Astrocyte (in vitro differentiated cells and primary cell): ENCODE measurements around the gene TLN1. TPM values are rescaled to one million over a fixed set of nuclear protein-coding genes. Genes with fewer than 3 reads are reported as not detected.
A peak's percentile ranks its signal among the peaks of the same experiment; 100 is the strongest.

Source experiments
- DNase-seq: peaks from one replicate; pipeline ENCODE4 v3.0.0-alpha.2; 2010; ENCODE audit warnings: low read depth
- FAIRE-seq: peaks from 2 replicates; lab custom pipeline; 2011; peaks lifted over from hg19 to GRCh38; lab: Jason Lieb, UNC
- H2AFZ ChIP-seq: 2 replicates; pipeline ENCODE4 v1.6.0; 2012; ENCODE audit warnings: low read depth, low read length, inconsistent platforms
- H3K27ac ChIP-seq: 2 replicates; pipeline ENCODE4 v1.5.1; 2011; ENCODE audit warnings: low read depth, low read length, inconsistent platforms
- H3K27me3 ChIP-seq: 2 replicates; pipeline ENCODE4 v1.6.0; 2011; ENCODE audit warnings: low read length, inconsistent platforms; ENCODE audit not compliant: insufficient read depth
- H3K36me3 ChIP-seq: 2 replicates; pipeline ENCODE4 v1.5.1; 2011; ENCODE audit warnings: low read length, inconsistent platforms; ENCODE audit not compliant: insufficient read depth
- H3K4me1 ChIP-seq: 2 replicates; pipeline ENCODE4 v1.5.1; 2011; ENCODE audit warnings: low read length, inconsistent platforms; ENCODE audit not compliant: insufficient read depth
- H3K4me2 ChIP-seq: 2 replicates; pipeline ENCODE4 v1.6.0; 2012; ENCODE audit warnings: low read length, inconsistent platforms
- H3K4me3 ChIP-seq: 2 replicates; pipeline ENCODE4 v1.5.1; 2011; ENCODE audit warnings: low read depth, mild to moderate bottlenecking, low read length, inconsistent platforms; ENCODE audit not compliant: insufficient read depth
- H3K79me2 ChIP-seq: 2 replicates; pipeline ENCODE4 v1.6.0; 2012; ENCODE audit warnings: mild to moderate bottlenecking, low read length, inconsistent platforms; ENCODE audit not compliant: insufficient read depth
- H3K9ac ChIP-seq: 2 replicates; pipeline ENCODE4 v1.6.0; 2012; ENCODE audit warnings: mild to moderate bottlenecking, low read length, inconsistent platforms
- H3K9me3 ChIP-seq: 2 replicates; pipeline ENCODE4 v1.5.1; 2012; ENCODE audit warnings: low read depth, mild to moderate bottlenecking, low read length, inconsistent platforms; ENCODE audit not compliant: insufficient read depth
- H4K20me1 ChIP-seq: 2 replicates; pipeline ENCODE4 v1.6.0; 2012; ENCODE audit warnings: low read length, inconsistent platforms; ENCODE audit not compliant: insufficient read depth
- H3K27ac Mint-ChIP-seq: one replicate; pipeline ENCODE4 v1.8.0; 2021; ENCODE audit warnings: mild to moderate bottlenecking, mixed read lengths; ENCODE audit not compliant: unreplicated experiment
- H3K27me3 Mint-ChIP-seq: one replicate; pipeline ENCODE4 v1.8.0; 2021; ENCODE audit warnings: low read depth, mixed read lengths; ENCODE audit not compliant: unreplicated experiment
- H3K36me3 Mint-ChIP-seq: one replicate; pipeline ENCODE4 v1.8.0; 2021; ENCODE audit warnings: low read depth, mixed read lengths; ENCODE audit not compliant: unreplicated experiment
- H3K4me1 Mint-ChIP-seq: one replicate; pipeline ENCODE4 v1.8.0; 2021; ENCODE audit warnings: low read depth, mixed read lengths; ENCODE audit not compliant: unreplicated experiment
- H3K4me3 Mint-ChIP-seq: one replicate; pipeline ENCODE4 v1.8.0; 2021; ENCODE audit warnings: mild to moderate bottlenecking, moderate library complexity, mixed read lengths; ENCODE audit not compliant: unreplicated experiment
- H3K9me3 Mint-ChIP-seq: one replicate; pipeline ENCODE4 v1.8.0; 2021; ENCODE audit warnings: mild to moderate bottlenecking, mixed read lengths; ENCODE audit not compliant: unreplicated experiment
- EZH2 ChIP-seq: IDR thresholded peaks from 2 replicates; pipeline ENCODE4 v1.6.1; 2012; ENCODE audit warnings: mild to moderate bottlenecking, low read length, inconsistent platforms; ENCODE audit not compliant: insufficient read depth
- total RNA-seq: library from RNA; stranded (reverse); gene quantifications from 2 replicates; pipeline ENCODE4 v1.2.1, GENCODE V29; 2021
- TF ChIP-seq, protein P1 (sequence below): IDR thresholded peaks from 2 replicates; pipeline ENCODE4 v1.5.1; 2011; ENCODE audit warnings: low read depth, mild to moderate bottlenecking, inconsistent platforms, low read length, moderate library complexity; ENCODE audit not compliant: insufficient read depth

Gene TLN1
- total RNA-seq, 1 donor from 2014 or later: 525 TPM

DNA sequence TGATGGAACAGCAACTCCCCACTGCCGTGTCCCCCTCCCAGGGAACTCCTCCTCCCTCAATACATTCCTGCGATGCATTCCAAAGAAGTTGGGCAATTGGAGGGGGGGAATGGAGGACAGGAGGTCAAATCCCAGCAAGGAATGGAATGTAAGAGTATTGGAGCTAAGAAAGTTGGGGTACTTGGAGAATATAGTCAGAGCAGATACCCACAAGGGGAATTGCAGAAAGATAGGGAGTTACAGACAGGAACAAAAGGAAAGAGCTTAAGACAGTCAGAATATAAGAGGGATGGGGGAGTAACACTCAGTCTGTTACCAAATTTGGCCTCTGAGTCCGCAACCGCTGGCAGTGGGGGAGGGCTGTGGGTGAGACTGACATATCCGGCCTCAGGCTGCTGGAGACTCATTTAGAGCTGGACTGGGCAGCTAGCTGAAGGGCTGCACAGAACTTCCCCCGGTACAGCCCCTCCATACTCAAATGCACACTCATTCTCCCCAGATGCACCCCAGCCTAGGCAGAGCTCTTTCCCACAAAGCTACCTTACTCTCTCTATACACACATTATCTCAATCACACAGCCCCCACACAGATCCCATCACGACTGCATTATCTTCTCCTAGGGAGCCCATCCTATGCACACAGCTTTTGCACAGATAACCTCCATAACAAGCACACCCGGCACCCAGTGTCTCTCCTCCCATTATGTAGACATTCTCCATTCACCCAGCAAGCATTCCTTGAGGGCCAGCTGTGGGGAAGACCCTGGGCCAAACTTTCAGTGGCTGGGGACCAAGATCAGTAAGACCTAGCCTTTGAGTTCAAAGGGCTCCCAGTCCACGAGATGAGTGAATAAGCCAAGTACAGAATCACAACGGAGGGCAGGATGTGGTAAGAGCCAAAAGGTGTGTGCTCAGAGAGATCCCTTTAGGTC is 3.7 kb downstream of the TLN1 start:
- Histone ChIP-seq H3K4me2 (peak overlapping the region; percentile 99), H3K79me2 (peaks cover 93% of the 10 kb centered on the region), H3K9ac (peak overlapping the region; percentile 91), H3K27me3 (no peaks in the 10 kb centered on the region), H3K4me3 (peak overlapping the region; percentile 93), H3K27ac (peak overlapping the region; percentile 92), H2AFZ (no peak overlapping the region), H3K36me3 (peaks cover 27% of the 10 kb centered on the region), H4K20me1 (peaks cover 65% of the 10 kb centered on the region), H3K9me3 (no peaks in the 10 kb centered on the region), H3K4me1 (peaks cover 47% of the 10 kb centered on the region)
- H3K36me3 Mint-ChIP-seq: peaks cover 20% of the 10 kb centered on the region
- H3K27ac Mint-ChIP-seq: no peak overlapping the region
- peak; percentile 73 for FAIRE-seq
- no peak overlapping the region for H3K4me3 Mint-ChIP-seq
- DNase-seq: peak; percentile 86
- TF ChIP-seq, protein P1, sequence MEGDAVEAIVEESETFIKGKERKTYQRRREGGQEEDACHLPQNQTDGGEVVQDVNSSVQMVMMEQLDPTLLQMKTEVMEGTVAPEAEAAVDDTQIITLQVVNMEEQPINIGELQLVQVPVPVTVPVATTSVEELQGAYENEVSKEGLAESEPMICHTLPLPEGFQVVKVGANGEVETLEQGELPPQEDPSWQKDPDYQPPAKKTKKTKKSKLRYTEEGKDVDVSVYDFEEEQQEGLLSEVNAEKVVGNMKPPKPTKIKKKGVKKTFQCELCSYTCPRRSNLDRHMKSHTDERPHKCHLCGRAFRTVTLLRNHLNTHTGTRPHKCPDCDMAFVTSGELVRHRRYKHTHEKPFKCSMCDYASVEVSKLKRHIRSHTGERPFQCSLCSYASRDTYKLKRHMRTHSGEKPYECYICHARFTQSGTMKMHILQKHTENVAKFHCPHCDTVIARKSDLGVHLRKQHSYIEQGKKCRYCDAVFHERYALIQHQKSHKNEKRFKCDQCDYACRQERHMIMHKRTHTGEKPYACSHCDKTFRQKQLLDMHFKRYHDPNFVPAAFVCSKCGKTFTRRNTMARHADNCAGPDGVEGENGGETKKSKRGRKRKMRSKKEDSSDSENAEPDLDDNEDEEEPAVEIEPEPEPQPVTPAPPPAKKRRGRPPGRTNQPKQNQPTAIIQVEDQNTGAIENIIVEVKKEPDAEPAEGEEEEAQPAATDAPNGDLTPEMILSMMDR: no peak
- no peak for TF ChIP-seq EZH2
- peaks cover 7% of the 10 kb centered on the region for H3K4me1 Mint-ChIP-seq
- H3K27me3 Mint-ChIP-seq: no peaks in the 10 kb centered on the region
- no peaks in the 10 kb centered on the region for H3K9me3 Mint-ChIP-seq

DNA sequence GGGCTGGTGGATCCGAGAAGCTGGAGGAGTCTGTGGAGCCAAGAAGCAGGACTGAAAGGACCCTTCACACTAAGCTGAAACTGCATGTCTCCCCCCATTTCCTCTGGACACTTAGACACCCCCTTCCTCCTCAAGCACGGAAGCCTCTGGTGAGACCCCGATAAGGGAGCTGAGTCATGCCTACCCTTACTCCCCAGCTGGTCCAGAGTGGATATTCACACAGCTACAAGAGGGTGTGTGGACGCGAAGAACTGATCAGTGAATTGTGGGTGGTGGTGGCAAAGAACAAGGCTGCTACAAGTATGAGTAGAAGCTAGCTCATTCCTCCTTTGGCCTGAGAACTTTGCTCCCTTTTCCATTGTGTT is 4.3 kb downstream of the TLN1 start:
- Histone ChIP-seq H3K36me3 (peaks cover 30% of the 10 kb centered on the region), H3K27me3 (no peaks in the 10 kb centered on the region), H3K4me3 (peak overlapping the region; percentile 93), H2AFZ (no peak overlapping the region), H4K20me1 (peaks cover 64% of the 10 kb centered on the region), H3K27ac (peak overlapping the region; percentile 92), H3K9me3 (no peaks in the 10 kb centered on the region), H3K9ac (peak overlapping the region; percentile 91), H3K4me2 (peak overlapping the region; percentile 99), H3K4me1 (peaks cover 46% of the 10 kb centered on the region), H3K79me2 (peaks cover 90% of the 10 kb centered on the region)
- FAIRE-seq: no peak
- no peak for DNase-seq
- H3K36me3 Mint-ChIP-seq: peaks cover 22% of the 10 kb centered on the region
- H3K27me3 Mint-ChIP-seq: no peaks in the 10 kb centered on the region
- H3K27ac Mint-ChIP-seq: no peak overlapping the region
- H3K4me3 Mint-ChIP-seq: no peak overlapping the region
- H3K4me1 Mint-ChIP-seq: peaks cover 7% of the 10 kb centered on the region
- H3K9me3 Mint-ChIP-seq: no peaks in the 10 kb centered on the region
- no peak for TF ChIP-seq EZH2
- TF ChIP-seq, protein P1: no peak

DNA sequence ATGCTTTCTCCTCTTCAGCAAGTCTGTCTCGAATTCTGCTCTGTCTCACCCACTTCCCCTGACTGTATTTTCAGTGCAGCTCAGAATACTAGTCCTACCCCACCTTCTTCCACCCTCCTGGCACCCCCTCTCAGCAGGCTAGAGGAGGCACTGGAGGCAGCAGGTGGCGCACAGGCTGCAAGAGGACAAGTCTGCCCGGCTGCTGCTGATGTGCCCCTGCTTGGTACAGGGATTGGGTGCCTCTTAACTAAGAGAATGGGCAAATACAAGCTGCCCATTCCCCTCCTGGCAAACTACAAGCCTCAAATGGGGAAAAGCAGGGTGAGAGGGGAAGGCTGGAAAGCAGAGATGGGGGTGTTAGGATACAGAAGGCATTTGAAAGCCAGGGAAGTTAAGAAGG is 5.1 kb downstream of the TLN1 start:
- H3K79me2 ChIP-seq: peaks cover 96% of the 10 kb centered on the region
- H3K27ac ChIP-seq: peak overlapping the region; percentile 92
- peaks cover 7% of the 10 kb centered on the region for H3K4me1 Mint-ChIP-seq

More for the DNA sequence above, 5.1 kb downstream of the TLN1 start:
- peak overlapping the region; percentile 93 for H3K4me3 ChIP-seq
- H3K36me3 ChIP-seq: peaks cover 37% of the 10 kb centered on the region
- no peaks in the 10 kb centered on the region for H3K27me3 ChIP-seq
- peaks cover 46% of the 10 kb centered on the region for H3K4me1 ChIP-seq
- Mint-ChIP-seq H3K9me3 (no peaks in the 10 kb centered on the region), H3K27me3 (no peaks in the 10 kb centered on the region), H3K36me3 (peaks cover 27% of the 10 kb centered on the region), H3K27ac (no peak overlapping the region), H3K4me3 (no peak overlapping the region)
- peak; percentile 36 for DNase-seq
- peak overlapping the region; percentile 91 for H3K9ac ChIP-seq
- H3K9me3 ChIP-seq: no peaks in the 10 kb centered on the region
- no peak overlapping the region for H2AFZ ChIP-seq
- no peak for FAIRE-seq
- peaks cover 71% of the 10 kb centered on the region for H4K20me1 ChIP-seq
- peak overlapping the region; percentile 99 for H3K4me2 ChIP-seq
- TF ChIP-seq, protein P1: no peak
- no peak for TF ChIP-seq EZH2
